Left forelimb (tissue), 1 donor: ENCODE results near the gene BCL2L11.

Experiments used
- DNase-seq: peaks from one replicate; pipeline ENCODE4 v3.0.0-alpha.2; 2018; ENCODE audit warnings: low spot score

BCL2L11 gene

GRCh38 chr2:111143107-111143842 is 22.6 kb downstream of the BCL2L11 start:
- no peak for DNase-seq

- DNase-seq: no peak
Observed at GRCh38 chr2:111143843-111144198, 23.1 kb downstream of the BCL2L11 start.

DNA sequence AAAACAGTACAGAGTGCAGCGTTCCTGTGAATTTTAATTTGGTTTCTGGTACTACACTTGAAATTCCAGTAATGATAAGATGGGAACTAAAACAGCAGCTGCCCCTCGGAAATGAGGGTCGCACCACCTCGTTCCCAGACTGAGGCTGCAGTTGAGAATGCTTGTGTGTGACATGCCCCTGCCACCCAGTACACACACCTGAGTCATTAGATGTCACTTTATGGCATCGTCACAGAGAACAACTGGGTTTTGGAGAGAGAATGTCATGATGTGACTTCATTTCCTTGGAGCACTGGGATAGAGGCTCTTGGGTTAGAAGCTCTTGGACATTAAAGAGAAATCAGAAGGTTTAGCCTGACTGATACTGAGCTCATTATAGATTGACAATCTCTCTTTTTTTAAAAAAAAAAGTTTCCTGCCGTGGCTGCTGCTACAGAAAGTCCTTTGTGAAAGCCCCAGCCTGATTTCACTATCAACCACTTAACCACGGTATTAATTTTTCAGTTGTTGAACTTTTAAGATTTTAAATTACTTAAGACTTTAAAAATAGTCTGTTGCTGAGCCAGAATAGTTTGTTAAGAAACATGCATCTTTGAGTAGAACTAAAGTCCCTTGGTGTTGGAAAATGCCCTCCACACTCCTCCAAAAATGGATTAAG is 24.5 kb downstream of the BCL2L11 start:
- DNase-seq: no peak

GRCh38 chr2:111145951-111146350 is 25.2 kb downstream of the BCL2L11 start:
- DNase-seq: no peak

DNA sequence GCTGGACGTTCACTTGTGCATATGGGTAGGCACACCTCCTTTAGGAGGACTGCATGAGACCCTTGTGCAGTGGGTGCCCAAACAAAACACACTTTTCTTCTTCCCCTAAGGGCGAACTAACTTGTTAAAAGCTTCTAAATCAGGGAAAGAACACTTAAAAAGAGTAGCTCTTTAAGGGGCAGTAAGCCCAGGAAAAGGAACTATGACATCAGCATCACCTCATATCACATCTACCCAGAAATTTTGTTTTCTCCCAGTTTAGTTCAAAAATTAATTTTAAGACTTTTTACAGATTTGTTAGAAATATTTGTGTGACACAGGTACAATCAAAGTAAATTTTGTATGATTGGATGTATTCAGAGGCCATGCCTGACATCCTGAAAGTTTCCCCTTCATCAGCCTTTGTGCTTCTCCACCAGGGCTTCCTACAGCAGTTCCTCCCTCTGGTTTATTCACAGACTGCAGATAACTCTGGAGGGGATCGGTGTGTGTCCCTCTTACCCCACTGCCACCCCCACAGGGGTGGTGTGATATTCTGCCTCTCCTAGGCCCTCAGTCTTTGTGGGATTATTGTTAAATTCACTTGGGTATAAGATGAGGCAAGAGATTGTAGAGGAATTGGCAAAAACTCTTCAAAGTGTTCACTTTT is 27.6 kb downstream of the BCL2L11 start:
- no peak for DNase-seq

DNA sequence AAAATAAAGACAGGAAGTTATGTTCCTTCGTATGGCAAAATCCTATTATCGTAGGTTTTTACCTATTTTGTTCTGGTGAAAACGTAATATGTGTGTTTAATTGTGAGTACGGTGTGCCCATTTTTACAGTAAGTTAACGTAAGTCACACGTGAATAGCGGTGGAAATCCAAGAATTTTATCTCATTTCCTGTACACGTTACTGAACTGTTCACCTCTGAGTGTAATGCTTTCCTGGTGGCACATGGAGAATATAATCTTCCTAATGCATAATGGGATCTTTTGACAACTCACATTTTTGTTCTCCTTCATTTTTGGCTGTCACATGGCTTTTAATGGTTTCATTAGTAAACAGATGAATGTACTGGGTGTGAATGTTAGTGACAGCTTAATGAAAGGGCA is 28.2 kb downstream of the BCL2L11 start:
- no peak for DNase-seq

GRCh38 chr2:111149882-111150455 is 29.3 kb downstream of the BCL2L11 start:
- no peak for DNase-seq

GRCh38 chr2:111154758-111155157 is 34.0 kb downstream of the BCL2L11 start:
- DNase-seq: no peak

- no peak for DNase-seq
Observed at GRCh38 chr2:111155610-111156009, 34.9 kb downstream of the BCL2L11 start.

DNA sequence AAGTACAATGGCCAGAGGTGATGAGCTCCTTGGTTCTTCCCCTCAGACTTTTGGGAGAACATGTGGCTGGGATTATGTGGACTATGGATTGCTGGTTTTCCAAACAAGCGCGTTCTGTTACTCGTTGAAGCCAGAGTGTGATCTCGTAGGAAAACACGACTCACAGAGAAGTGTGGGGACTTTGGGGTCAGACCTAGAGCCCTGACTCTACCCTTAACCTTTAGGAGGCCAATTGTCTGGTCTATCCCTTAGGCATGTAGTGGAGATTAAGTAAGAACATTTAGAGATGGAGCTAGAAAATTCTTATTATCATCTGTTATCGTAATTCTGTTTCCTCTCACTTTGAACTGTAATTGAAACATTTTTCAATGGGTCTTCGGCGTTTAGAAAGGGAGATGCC is 35.8 kb downstream of the BCL2L11 start:
- DNase-seq: no peak

DNA sequence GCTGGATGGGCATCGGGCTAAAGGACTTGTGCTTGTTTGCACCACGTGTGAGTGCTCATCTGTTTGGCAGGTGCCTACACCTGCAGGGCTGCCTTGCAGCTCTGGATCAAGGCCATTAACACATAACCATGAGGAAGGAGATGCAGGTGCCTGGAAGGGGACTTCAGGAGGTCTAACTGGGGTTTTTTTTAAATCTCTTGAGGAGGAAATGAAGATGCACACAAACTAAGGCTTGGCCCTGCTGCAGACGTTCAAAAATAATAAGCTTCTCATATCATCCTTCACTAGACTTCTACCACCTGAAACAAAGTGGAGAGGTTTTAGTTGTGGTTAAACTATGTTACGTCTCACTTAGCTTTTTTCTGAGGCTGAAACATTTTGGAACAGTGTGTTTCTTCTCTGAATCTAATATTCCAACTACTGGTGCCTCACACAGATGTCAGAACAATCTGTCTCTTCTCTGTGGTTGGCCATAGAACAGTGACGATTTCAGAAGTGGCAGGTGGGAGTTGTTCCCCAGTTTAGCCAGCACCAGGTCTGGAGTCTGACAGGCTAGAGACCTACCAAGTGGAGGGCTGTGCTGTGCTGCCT is 36.5 kb downstream of the BCL2L11 start:
- DNase-seq: no peak

DNA sequence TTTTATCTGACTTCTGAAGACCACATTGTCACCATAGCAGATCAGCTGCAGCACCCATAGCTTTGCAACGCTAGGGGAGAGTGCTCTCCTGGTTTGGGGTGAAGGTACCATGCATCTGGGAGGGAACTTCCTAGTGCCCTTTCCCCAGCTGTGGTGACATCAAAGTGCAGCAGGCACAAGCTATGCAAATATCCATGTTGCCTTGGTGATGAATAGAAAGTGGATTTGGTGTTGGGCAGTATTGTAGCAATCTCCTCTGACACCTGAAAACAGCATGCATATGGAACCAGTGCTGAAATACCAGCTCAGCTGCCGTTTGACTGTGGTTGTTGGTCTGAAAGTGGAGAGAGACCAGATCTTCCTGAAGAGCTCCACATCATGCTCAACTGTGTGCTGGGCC is 37.1 kb downstream of the BCL2L11 start:
- DNase-seq: no peak

DNA sequence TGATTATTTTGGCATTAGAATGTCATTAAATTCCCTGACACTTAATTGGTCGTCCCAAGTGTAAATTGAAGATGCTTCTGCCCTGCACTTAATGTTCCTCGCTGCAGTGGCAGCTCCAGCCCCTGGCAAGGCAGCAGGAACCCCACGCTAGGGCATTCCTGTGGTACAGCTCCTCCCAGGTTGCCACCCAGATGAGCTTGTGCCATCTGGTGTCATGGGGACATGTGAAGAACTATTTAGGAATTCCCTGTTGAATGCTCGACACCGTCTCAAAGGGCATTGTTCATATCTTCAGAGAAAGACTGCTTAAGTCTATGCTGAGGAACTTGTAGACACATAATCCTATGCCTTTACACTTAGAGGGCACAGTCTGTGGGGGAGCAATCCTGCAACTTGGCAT is 38.9 kb downstream of the BCL2L11 start:
- no peak for DNase-seq

DNA sequence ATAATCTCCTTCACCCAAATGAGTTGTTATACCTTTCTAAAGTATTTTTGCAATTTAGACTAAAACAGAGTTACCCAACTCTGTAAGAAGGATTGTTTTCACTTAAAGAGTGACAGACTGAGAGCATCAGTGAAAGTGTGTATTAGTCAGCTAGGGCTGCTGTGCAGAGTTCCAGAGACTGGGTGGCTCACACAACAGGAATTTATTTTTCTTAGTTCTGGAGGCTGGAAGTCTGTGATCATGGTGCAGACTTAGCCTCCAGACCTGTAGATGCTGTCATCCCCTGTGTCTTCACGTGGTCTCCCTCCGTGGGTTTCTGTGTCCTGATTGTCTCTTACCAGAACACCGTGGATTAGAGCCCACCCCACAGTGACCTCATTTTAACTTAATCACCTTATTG is 40.0 kb downstream of the BCL2L11 start:
- no peak for DNase-seq

- no peak for DNase-seq
Observed at GRCh38 chr2:111161971-111162370, 41.3 kb downstream of the BCL2L11 start.

- no peak for DNase-seq
Observed at GRCh38 chr2:111162718-111163331, 42.1 kb downstream of the BCL2L11 start.

- DNase-seq: no peak
Observed at GRCh38 chr2:111164078-111164477, 43.4 kb downstream of the BCL2L11 start.

- DNase-seq: no peak
Observed at GRCh38 chr2:111165084-111165483, 44.4 kb downstream of the BCL2L11 start.

GRCh38 chr2:111166115-111166514 is 45.4 kb downstream of the BCL2L11 start:
- no peak for DNase-seq

GRCh38 chr2:111167076-111167862 is 46.6 kb downstream of the BCL2L11 start:
- DNase-seq: no peak

DNA sequence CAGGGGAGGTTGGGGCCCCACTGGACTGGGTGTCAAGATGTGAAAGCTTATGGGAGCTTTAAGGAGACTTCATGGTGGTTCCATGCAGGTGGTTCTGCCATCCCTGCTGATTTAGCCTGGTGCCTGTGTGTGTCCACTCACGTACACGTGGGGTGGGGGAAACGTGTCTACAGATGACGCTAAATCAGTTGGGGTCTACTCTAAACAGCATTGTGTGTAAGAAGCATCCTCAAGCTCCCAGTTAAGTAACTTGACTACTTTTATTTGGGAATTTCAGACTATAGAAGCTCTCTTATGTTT is 47.1 kb downstream of the BCL2L11 start:
- no peak for DNase-seq
